H9 (cell line): ENCODE results near the gene DMXL2. TPM values are rescaled to one million over a fixed set of nuclear protein-coding genes. Genes with fewer than 3 reads are reported as not detected.

ENCODE experiments used
- DNase-seq: peaks from one replicate; pipeline ENCODE4 v3.0.0-alpha.2; 2017
- H2AFZ ChIP-seq: one replicate; pipeline ENCODE4 v1.6.1; 2013; ENCODE audit warnings: mild to moderate bottlenecking, low read length, control low read depth, moderate library complexity
- H2AK5ac ChIP-seq: 2 replicates; pipeline ENCODE4 v1.6.1; 2013; ENCODE audit warnings: low read length, control low read depth, mixed read lengths; ENCODE audit not compliant: insufficient read length
- H2BK120ac ChIP-seq: one replicate; pipeline ENCODE4 v1.6.1; 2013; ENCODE audit warnings: low read depth, mild to moderate bottlenecking, low read length, control low read depth, inconsistent platforms; ENCODE audit not compliant: poor library complexity, severe bottlenecking
- H2BK12ac ChIP-seq: 2 replicates; pipeline ENCODE4 v1.6.1; 2013; ENCODE audit warnings: low read length, control low read depth, mixed read lengths, low read depth; ENCODE audit not compliant: insufficient read length
- H2BK15ac ChIP-seq: 2 replicates; pipeline ENCODE4 v1.6.1; 2013; ENCODE audit warnings: low read depth, low read length, control low read depth
- H2BK20ac ChIP-seq: one replicate; pipeline ENCODE4 v1.6.1; 2013; ENCODE audit warnings: low read depth, mild to moderate bottlenecking, low read length, control low read depth, inconsistent platforms; ENCODE audit not compliant: poor library complexity, severe bottlenecking
- H2BK5ac ChIP-seq: 2 replicates; pipeline ENCODE4 v1.6.1; 2013; ENCODE audit warnings: low read length, control low read depth, mixed read lengths; ENCODE audit not compliant: insufficient read length
- H3K14ac ChIP-seq: 2 replicates; pipeline ENCODE4 v1.6.1; 2013; ENCODE audit warnings: low read length, control low read depth; ENCODE audit not compliant: insufficient read depth
- H3K18ac ChIP-seq: 2 replicates; pipeline ENCODE4 v1.6.1; 2013; ENCODE audit warnings: low read depth, mild to moderate bottlenecking, mixed read lengths, low read length, control low read depth; ENCODE audit not compliant: insufficient read length
- H3K23ac ChIP-seq: 2 replicates; pipeline ENCODE4 v1.6.1; 2013; ENCODE audit warnings: low read length, control low read depth, mixed read lengths, low read depth; ENCODE audit not compliant: insufficient read length
- H3K23me2 ChIP-seq: 2 replicates; pipeline ENCODE4 v1.6.1; 2013; ENCODE audit warnings: low read depth, mild to moderate bottlenecking, mixed read lengths, low read length, control low read depth; ENCODE audit not compliant: insufficient read length, poor library complexity, severe bottlenecking
- H3K27ac ChIP-seq: 2 replicates; pipeline ENCODE4 v1.5.1; 2013; ENCODE audit warnings: low read length, control low read depth, mixed read lengths, low read depth; ENCODE audit not compliant: insufficient read length
- H3K27me3 ChIP-seq: 2 replicates; pipeline ENCODE4 v1.6.1; 2013; ENCODE audit warnings: low read length, control low read depth, inconsistent platforms; ENCODE audit not compliant: insufficient read depth
- H3K4ac ChIP-seq: 2 replicates; pipeline ENCODE4 v1.6.1; 2013; ENCODE audit warnings: low read depth, mild to moderate bottlenecking, control low read depth, inconsistent platforms, low read length, moderate library complexity
- H3K4me1 ChIP-seq: 2 replicates; pipeline ENCODE4 v1.6.1; 2013; ENCODE audit warnings: low read length, control low read depth, inconsistent platforms; ENCODE audit not compliant: insufficient read depth
- H3K4me2 ChIP-seq: 2 replicates; pipeline ENCODE4 v1.6.1; 2013; ENCODE audit warnings: low read length, control low read depth, mixed read lengths; ENCODE audit not compliant: insufficient read length, insufficient read depth
- H3K56ac ChIP-seq: 2 replicates; pipeline ENCODE4 v1.6.1; 2013; ENCODE audit warnings: low read depth, mild to moderate bottlenecking, mixed read lengths, low read length, control low read depth; ENCODE audit not compliant: insufficient read length
- H3K79me1 ChIP-seq: 2 replicates; pipeline ENCODE4 v1.6.1; 2013; ENCODE audit warnings: low read depth, mild to moderate bottlenecking, moderate library complexity, low read length, control low read depth, inconsistent platforms; ENCODE audit not compliant: insufficient read depth, poor library complexity, severe bottlenecking
- H3K79me2 ChIP-seq: 2 replicates; pipeline ENCODE4 v1.6.1; 2013; ENCODE audit warnings: low read length, control low read depth, inconsistent platforms; ENCODE audit not compliant: insufficient read depth
- H3K9ac ChIP-seq: 2 replicates; pipeline ENCODE4 v1.6.1; 2013; ENCODE audit warnings: low read length, control low read depth, mixed read lengths; ENCODE audit not compliant: insufficient read length; ENCODE audit errors: extremely low read depth
- H3K9me3 ChIP-seq: one replicate; pipeline ENCODE4 v1.6.1; 2013; ENCODE audit warnings: low read depth, low read length, inconsistent platforms; ENCODE audit not compliant: control insufficient read depth
- H3T11ph ChIP-seq: one replicate; pipeline ENCODE4 v1.6.1; 2013; ENCODE audit warnings: mild to moderate bottlenecking, low read length, control low read depth, inconsistent platforms
- H4K20me1 ChIP-seq: one replicate; pipeline ENCODE4 v1.6.1; 2013; ENCODE audit not compliant: control insufficient read depth, insufficient read length, insufficient read depth
- H4K5ac ChIP-seq: 2 replicates; pipeline ENCODE4 v1.6.1; 2013; ENCODE audit warnings: low read depth, mild to moderate bottlenecking, mixed read lengths, low read length, control low read depth; ENCODE audit not compliant: insufficient read length
- H4K8ac ChIP-seq: replicated peaks from 2 replicates; pipeline ENCODE4 v1.6.1; 2013; ENCODE audit warnings: low read length, control low read depth, mixed read lengths, low read depth; ENCODE audit not compliant: insufficient read length
- H4K91ac ChIP-seq: 2 replicates; pipeline ENCODE4 v1.6.1; 2013; ENCODE audit warnings: low read depth, mild to moderate bottlenecking, moderate library complexity, mixed read lengths, low read length, control low read depth; ENCODE audit not compliant: insufficient read length
- H3K27ac Mint-ChIP-seq, 3 experiments: 2 replicates in 2 of 3; 3 replicates in 1 of 3; pipeline ENCODE4 v1.8.0; 2020 to 2021; ENCODE audit warnings: mixed read lengths in 3 of 3, mild to moderate bottlenecking in 1 of 3, moderate library complexity in 1 of 3
- H3K27me3 Mint-ChIP-seq: 2 replicates; pipeline ENCODE4 v1.8.0; 2021; ENCODE audit warnings: low read depth, mild to moderate bottlenecking, moderate library complexity, mixed read lengths
- H3K36me3 Mint-ChIP-seq, 3 experiments: 2 replicates in 2 of 3; 3 replicates in 1 of 3; pipeline ENCODE4 v1.8.0; 2020 to 2021; ENCODE audit warnings: low read depth in 3 of 3, mixed read lengths in 3 of 3; ENCODE audit not compliant: insufficient read depth in 1 of 3
- H3K4me1 Mint-ChIP-seq, 2 experiments: 2 replicates each; pipeline ENCODE4 v1.8.0; 2020; ENCODE audit warnings: mixed read lengths in 2 of 2
- H3K4me3 Mint-ChIP-seq, 2 experiments: 2 replicates in 1 of 2; 3 replicates in 1 of 2; pipeline ENCODE4 v1.8.0; 2020 to 2021; ENCODE audit warnings: mild to moderate bottlenecking in 2 of 2, mixed read lengths in 2 of 2, moderate library complexity in 1 of 2
- H3K9me3 Mint-ChIP-seq, 2 experiments: 2 replicates in 1 of 2; 3 replicates in 1 of 2; pipeline ENCODE4 v1.8.0; 2020; ENCODE audit warnings: mild to moderate bottlenecking in 2 of 2, mixed read lengths in 2 of 2, moderate library complexity in 1 of 2
- WGBS: extraction: QIAGEN DNeasy Blood & Tissue Kit; methylation state at CpG from one replicate; pipeline ENCODE4 v1.1.7; 2013; ENCODE audit warnings: missing lambda C conversion rate, low lambda C conversion rate, mixed read lengths; ENCODE audit not compliant: insufficient read length; ENCODE audit errors: extremely low coverage; 5-methylcytosine and 5-hydroxymethylcytosine counted together
- total RNA-seq: library from RNA; stranded (reverse); gene quantifications from 2 replicates; pipeline ENCODE4 v1.2.1, GENCODE V29; 2021
- TF ChIP-seq, protein P1 (sequence below): fragments of 200-600 bp; sonication (generic); conservative IDR thresholded peaks from 3 replicates; pipeline ENCODE4 v1.8.0; 2021; ENCODE audit warnings: antibody characterized with exemption, mild to moderate bottlenecking

Gene DMXL2
- total RNA-seq, 1 experiment from 2014 or later: 13.9 TPM

DNA sequence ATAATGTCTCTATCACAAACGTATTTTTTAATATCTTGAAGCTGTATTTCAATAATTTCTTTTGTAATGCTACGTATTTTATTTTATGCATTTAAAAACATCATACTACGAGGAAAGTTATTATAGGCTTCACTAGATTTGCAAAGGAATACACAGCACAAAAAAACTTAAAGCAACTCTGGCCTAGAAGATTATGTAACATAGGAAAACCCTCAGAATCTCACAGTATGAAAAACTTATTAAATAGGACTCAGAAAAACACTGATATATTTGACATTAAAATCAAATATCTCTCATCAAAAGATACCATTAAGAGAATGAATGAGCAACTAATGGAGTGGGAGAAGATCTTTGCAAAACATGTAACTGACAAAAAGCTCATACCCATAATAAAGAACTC lies 63.7 kb downstream of the DMXL2 start:
- Histone ChIP-seq H3K23ac (no peak overlapping the region), H4K20me1 (no peaks in the 10 kb centered on the region), H2BK15ac (no peak overlapping the region), H3K56ac (no peak overlapping the region), H3K27ac (no peak overlapping the region), H3K79me2 (no peaks in the 10 kb centered on the region), H3K4me1 (no peaks in the 10 kb centered on the region), H3K79me1 (no peaks in the 10 kb centered on the region), H2BK20ac (no peak overlapping the region), H4K91ac (no peak overlapping the region), H2AK5ac (no peak overlapping the region), H3K14ac (no peak overlapping the region), H4K8ac (no peak overlapping the region), H3K27me3 (no peaks in the 10 kb centered on the region), H3K18ac (no peak overlapping the region), H3K4me2 (no peak overlapping the region), H3K9me3 (no peaks in the 10 kb centered on the region), H2BK120ac (no peak overlapping the region), H3K23me2 (no peaks in the 10 kb centered on the region), H2BK5ac (no peak overlapping the region), H3K9ac (no peak overlapping the region), H3K4ac (no peak overlapping the region), H4K5ac (no peak overlapping the region), H3T11ph (no peak overlapping the region), H2AFZ (no peak overlapping the region), H2BK12ac (no peak overlapping the region)
- no CpG with 5 or more reads among the region's 3 CpGs for WGBS
- no peak overlapping the region for H3K27ac Mint-ChIP-seq
- no peaks in the 10 kb centered on the region for H3K27me3 Mint-ChIP-seq
- no peaks in the 10 kb centered on the region for H3K36me3 Mint-ChIP-seq
- peaks cover 0 to 3% of the 10 kb centered on the region in 2 experiments; a peak in 1 of 4 replicates for H3K4me1 Mint-ChIP-seq
- H3K9me3 Mint-ChIP-seq: no peaks in the 10 kb centered on the region
- TF ChIP-seq, protein P1, sequence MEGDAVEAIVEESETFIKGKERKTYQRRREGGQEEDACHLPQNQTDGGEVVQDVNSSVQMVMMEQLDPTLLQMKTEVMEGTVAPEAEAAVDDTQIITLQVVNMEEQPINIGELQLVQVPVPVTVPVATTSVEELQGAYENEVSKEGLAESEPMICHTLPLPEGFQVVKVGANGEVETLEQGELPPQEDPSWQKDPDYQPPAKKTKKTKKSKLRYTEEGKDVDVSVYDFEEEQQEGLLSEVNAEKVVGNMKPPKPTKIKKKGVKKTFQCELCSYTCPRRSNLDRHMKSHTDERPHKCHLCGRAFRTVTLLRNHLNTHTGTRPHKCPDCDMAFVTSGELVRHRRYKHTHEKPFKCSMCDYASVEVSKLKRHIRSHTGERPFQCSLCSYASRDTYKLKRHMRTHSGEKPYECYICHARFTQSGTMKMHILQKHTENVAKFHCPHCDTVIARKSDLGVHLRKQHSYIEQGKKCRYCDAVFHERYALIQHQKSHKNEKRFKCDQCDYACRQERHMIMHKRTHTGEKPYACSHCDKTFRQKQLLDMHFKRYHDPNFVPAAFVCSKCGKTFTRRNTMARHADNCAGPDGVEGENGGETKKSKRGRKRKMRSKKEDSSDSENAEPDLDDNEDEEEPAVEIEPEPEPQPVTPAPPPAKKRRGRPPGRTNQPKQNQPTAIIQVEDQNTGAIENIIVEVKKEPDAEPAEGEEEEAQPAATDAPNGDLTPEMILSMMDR: no peak
- DNase-seq: no peak
- no peak overlapping the region for H3K4me3 Mint-ChIP-seq
